Lung (tissue), 12 donors: ENCODE data around the gene EPB41. TPM values are rescaled to one million over a fixed set of nuclear protein-coding genes. Genes with fewer than 3 reads are reported as not detected.

ENCODE experiments used
- ATAC-seq: fragments of 200-7000 bp; cut with Tn5 transposase; one replicate; pipeline ENCODE4 v1.9.1; 2020; ENCODE audit warnings: moderate number of reproducible peaks; ENCODE audit not compliant: insufficient read depth, low FRiP score
- DNase-seq, 3 donors: peaks; one replicate each; pipeline ENCODE4 v3.0.0-alpha.2; 2013 to 2017
- H3K27ac ChIP-seq, 2 donors: one replicate each; pipeline ENCODE4 v1.5.1; 2013; ENCODE audit warnings: mild to moderate bottlenecking in 2 of 2, moderate library complexity in 2 of 2, control low read depth in 1 of 2, inconsistent platforms in 1 of 2, low read depth in 1 of 2, low read length in 1 of 2
- H3K27me3 ChIP-seq, 3 donors: one replicate each; pipeline ENCODE4 v1.5.1; 2013; ENCODE audit warnings: low read length in 2 of 3; ENCODE audit not compliant: control insufficient read depth in 3 of 3, insufficient read depth in 3 of 3
- H3K36me3 ChIP-seq, 4 donors: one replicate each; pipeline ENCODE4 v1.5.1; 2013; ENCODE audit warnings: low read length in 4 of 4, mild to moderate bottlenecking in 1 of 4, moderate library complexity in 1 of 4; ENCODE audit not compliant: control insufficient read depth in 4 of 4, insufficient read depth in 4 of 4
- H3K4me1 ChIP-seq, 5 donors: one replicate each; pipeline ENCODE4 v1.5.1; 2013; ENCODE audit warnings: low read length in 5 of 5, mild to moderate bottlenecking in 2 of 5, moderate library complexity in 1 of 5; ENCODE audit not compliant: control insufficient read depth in 5 of 5, insufficient read depth in 5 of 5
- H3K4me3 ChIP-seq: one replicate; pipeline ENCODE4 v1.5.1; 2013; ENCODE audit warnings: mild to moderate bottlenecking, control low read depth, moderate library complexity
- H3K9ac ChIP-seq, 2 donors: one replicate each; pipeline ENCODE4 v1.5.1; 2013; ENCODE audit warnings: low read length in 2 of 2, control low read depth in 1 of 2; ENCODE audit not compliant: insufficient read depth in 1 of 2
- H3K9me3 ChIP-seq, 4 donors: one replicate each; pipeline ENCODE4 v1.5.1; 2013; ENCODE audit warnings: low read length in 3 of 4, mild to moderate bottlenecking in 1 of 4, moderate library complexity in 1 of 4; ENCODE audit not compliant: control insufficient read depth in 4 of 4, insufficient read depth in 3 of 4
- WGBS, 2 donors: extraction: QIAGEN DNeasy Blood & Tissue Kit; methylation state at CpG; one replicate each; pipeline ENCODE4 v1.1.7; 2013; 5-methylcytosine and 5-hydroxymethylcytosine counted together
- polyA plus RNA-seq, 2 donors: library from polyadenylated mRNA; stranded (reverse); fragments of 200-250 nt; gene quantifications; one replicate each; pipeline ENCODE4 v1.2.1, GENCODE V29; 2013
- total RNA-seq, 2 donors: library from RNA; depleted of rRNA in 1 of 2; stranded (reverse); fragments of >200 nt in 1 of 2; gene quantifications; one replicate each; pipeline ENCODE4 v1.2.1, GENCODE V29; 2014 to 2021
- TF ChIP-seq, protein P1 (sequence below): IDR thresholded peaks from 2 replicates; pipeline ENCODE4 v1.5.1; 2012; ENCODE audit warnings: mild to moderate bottlenecking; ENCODE audit errors: control extremely low read depth, extremely low read depth
- donor health status: control.
- donor health status: control.
- donor health status: Bipolar disorder and iron deficiency.
- donor health status: healthy.
- donor health status: DM: yes; HTN: yes; CAD: no.

EPB41 gene
- total and polyA plus RNA-seq, 4 donors, result 10.4 to 69.0 (median 33.3) TPM

DNA sequence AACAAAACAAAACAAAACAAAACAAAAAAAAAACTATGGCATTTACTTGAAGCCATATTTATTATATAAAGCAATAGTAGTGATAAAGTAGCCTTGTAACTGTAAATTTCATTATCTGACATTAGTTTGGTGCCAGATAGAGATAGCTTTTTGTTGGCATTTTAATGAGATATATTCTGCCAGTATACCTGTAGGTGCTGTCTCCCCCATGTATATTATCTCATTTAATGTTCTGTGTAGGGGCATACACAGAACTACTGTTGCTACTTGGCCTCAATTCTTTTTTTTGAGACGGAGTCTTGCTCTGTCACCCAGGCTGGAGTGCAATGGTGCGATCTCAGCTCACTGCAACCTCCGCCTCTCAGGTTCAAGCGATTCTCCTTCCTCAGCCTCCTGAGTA is 141.9 kb downstream of the EPB41 start:
- Histone ChIP-seq H3K4me1 (no peaks in the 10 kb centered on the region), H3K27ac (no peak overlapping the region), H3K9me3 (no peaks in the 10 kb centered on the region), H3K36me3 (peaks cover 0 to 6% (median under 1%) of the 10 kb centered on the region in 4 donors), H3K4me3 (no peak overlapping the region), H3K27me3 (no peaks in the 10 kb centered on the region), H3K9ac (no peak overlapping the region)
- TF ChIP-seq, protein P1, sequence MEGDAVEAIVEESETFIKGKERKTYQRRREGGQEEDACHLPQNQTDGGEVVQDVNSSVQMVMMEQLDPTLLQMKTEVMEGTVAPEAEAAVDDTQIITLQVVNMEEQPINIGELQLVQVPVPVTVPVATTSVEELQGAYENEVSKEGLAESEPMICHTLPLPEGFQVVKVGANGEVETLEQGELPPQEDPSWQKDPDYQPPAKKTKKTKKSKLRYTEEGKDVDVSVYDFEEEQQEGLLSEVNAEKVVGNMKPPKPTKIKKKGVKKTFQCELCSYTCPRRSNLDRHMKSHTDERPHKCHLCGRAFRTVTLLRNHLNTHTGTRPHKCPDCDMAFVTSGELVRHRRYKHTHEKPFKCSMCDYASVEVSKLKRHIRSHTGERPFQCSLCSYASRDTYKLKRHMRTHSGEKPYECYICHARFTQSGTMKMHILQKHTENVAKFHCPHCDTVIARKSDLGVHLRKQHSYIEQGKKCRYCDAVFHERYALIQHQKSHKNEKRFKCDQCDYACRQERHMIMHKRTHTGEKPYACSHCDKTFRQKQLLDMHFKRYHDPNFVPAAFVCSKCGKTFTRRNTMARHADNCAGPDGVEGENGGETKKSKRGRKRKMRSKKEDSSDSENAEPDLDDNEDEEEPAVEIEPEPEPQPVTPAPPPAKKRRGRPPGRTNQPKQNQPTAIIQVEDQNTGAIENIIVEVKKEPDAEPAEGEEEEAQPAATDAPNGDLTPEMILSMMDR, result no peak
- DNase-seq, result no peak
- ATAC-seq, result no peak
- WGBS, 2 donors, result 97 to 99% methylated on average over 4 of the region's 4 CpGs

DNA sequence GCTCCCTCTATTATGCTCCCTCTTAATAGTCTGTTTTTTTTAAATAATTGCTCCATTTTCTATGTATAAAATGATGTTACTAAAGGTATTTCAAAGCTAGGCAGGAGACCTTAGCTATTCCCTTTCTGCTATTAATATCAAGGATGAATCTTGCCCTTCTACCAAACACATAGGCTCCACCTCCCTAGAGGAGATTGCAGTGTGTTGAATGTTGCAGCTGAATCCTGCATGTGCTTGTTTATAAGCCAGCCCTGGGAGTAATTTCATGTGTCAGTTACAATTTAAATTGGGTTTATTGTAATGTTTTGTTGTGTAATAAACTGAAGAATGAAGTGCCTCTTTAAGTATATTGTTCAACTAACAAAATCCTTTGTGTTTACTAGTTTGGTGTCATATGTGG is 143.3 kb downstream of the EPB41 start:
- H3K27me3 ChIP-seq, result no peaks in the 10 kb centered on the region
- ATAC-seq (no peak), DNase-seq (peak in 1 of 3 donors; percentile 13)
- no peak overlapping the region for H3K27ac ChIP-seq
- no peak overlapping the region for H3K4me3 ChIP-seq
- H3K9me3 ChIP-seq, result no peaks in the 10 kb centered on the region
- TF ChIP-seq, protein P1, result no peak
- H3K9ac ChIP-seq, result no peak overlapping the region
- peaks cover 0 to 6% (median under 1%) of the 10 kb centered on the region in 4 donors for H3K36me3 ChIP-seq
- H3K4me1 ChIP-seq, result no peaks in the 10 kb centered on the region

DNA sequence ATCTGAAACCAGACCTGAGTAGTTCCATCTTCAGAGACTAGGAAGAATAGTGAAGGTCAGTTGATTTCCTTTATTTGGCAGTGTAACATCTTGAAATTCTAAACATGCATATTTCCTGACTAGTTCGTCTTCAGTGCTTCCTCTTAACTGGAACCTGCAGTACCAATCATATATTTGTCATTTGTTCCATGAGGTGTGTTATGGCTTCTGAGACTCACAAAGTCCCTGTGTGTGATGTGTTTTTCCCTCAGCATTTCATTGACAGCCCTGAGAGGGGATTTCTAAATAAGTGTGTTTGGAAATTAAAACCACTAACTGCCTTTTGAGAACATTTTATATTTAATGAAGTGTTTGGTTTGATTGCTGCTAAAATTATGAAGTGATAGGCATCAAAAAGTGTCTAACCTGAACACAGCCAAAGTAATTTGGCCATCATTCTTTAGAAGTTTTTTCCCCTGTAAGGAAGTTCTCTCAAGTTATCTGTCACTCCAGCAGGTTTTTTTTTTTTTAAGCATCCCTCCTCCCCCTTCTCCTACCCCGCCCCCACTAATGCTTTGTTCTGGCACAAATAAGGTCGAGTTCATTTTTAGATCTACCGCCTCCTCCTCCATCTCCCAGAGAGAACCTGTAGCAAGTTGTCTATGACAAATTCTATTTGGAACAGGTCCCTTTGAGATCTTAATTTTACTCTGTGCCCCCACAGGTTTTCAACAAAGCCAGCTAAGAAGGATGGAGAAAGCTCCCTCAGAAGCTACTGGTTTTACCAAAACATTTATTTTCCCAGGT is 148.0 kb downstream of the EPB41 start:
- H3K4me3 ChIP-seq, result no peak overlapping the region
- ATAC-seq (no peak), DNase-seq (no peak)
- H3K36me3 ChIP-seq, result peaks cover 0 to 3% (median 0%) of the 10 kb centered on the region in 4 donors
- no peaks in the 10 kb centered on the region for H3K9me3 ChIP-seq
- TF ChIP-seq, protein P1, result no peak
- H3K27me3 ChIP-seq, result no peaks in the 10 kb centered on the region
- H3K27ac ChIP-seq, result no peak overlapping the region
- H3K9ac ChIP-seq, result no peak overlapping the region
- 62 to 64% methylated on average over 4 of the region's 4 CpGs for WGBS, 2 donors
- no peaks in the 10 kb centered on the region for H3K4me1 ChIP-seq
